A673 (cell line): ENCODE results near the gene LRRC8D.

ENCODE experiments used
- EZH2 ChIP-seq: fragments of 200-600 bp; sonication (generic); IDR thresholded peaks from 2 replicates; pipeline ENCODE4 v1.6.1; 2017; ENCODE audit warnings: borderline replicate concordance, low read depth, mild to moderate bottlenecking, mixed read lengths, antibody characterized with exemption, low read length; ENCODE audit not compliant: poor library complexity, severe bottlenecking
- TF ChIP-seq, protein P1 (sequence below): fragments of 300-800, 200-600 bp; sonication (generic); conservative IDR thresholded peaks from 2 replicates; pipeline ENCODE4 v1.5.1; 2017; ENCODE audit warnings: low read depth, mild to moderate bottlenecking, antibody characterized with exemption, low read length, moderate library complexity, mixed read lengths

DNA sequence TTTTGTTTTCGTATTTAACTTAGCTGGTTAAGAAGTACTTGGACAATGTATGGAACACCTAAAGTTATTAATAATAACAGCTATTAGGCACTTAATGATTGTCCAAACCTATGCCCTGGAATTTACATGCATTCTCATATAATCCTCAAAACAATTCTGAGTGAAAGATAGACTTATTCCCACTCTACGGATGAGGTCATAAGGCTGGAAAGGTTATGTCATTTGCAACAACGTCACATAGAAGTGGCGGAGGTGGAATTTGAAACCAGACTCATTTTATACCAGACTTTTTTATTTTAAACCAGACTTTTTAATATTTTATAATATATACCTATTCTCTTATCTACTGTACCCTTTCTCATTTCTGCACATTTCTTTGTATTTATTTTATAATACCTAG is 8.4 kb downstream of the LRRC8D start:
- TF ChIP-seq, protein P1, sequence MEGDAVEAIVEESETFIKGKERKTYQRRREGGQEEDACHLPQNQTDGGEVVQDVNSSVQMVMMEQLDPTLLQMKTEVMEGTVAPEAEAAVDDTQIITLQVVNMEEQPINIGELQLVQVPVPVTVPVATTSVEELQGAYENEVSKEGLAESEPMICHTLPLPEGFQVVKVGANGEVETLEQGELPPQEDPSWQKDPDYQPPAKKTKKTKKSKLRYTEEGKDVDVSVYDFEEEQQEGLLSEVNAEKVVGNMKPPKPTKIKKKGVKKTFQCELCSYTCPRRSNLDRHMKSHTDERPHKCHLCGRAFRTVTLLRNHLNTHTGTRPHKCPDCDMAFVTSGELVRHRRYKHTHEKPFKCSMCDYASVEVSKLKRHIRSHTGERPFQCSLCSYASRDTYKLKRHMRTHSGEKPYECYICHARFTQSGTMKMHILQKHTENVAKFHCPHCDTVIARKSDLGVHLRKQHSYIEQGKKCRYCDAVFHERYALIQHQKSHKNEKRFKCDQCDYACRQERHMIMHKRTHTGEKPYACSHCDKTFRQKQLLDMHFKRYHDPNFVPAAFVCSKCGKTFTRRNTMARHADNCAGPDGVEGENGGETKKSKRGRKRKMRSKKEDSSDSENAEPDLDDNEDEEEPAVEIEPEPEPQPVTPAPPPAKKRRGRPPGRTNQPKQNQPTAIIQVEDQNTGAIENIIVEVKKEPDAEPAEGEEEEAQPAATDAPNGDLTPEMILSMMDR: no peak
- no peak for TF ChIP-seq EZH2
